ENCODE data around the gene CRNN. TPM values are rescaled to one million over a fixed set of nuclear protein-coding genes. Genes with fewer than 3 reads are reported as not detected.

The CRNN gene
- polyA plus RNA-seq, 2 of the 4 experiments (the other 2 are of a cell fraction): not detected

DNA sequence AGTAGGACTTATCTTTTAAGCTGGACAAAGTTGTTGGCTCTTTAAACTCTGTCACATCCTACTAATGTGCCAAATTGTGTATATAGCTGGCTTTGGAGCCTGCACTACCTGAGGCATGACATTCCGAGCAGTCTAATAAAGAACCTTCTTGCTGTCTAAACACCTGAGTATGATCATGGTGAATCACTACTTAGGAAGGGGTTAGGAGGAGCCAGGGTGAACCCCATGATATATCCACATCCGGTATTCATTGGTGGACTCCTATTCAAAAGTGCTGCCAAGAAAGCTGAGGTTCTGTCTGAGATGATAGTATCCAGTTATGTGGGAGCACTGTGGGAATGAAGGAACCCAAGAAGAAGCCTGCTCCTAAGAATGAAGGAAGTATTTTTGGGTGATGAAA, 27.1 kb downstream of the CRNN start:
- Histone ChIP-seq H3K4me1 (no peaks in the 10 kb centered on the region), H3K4me2 (no peak overlapping the region), H3K27ac (no peak overlapping the region), H3K9me3 (no peaks in the 10 kb centered on the region), H3K4me3 (no peak overlapping the region)
- TF ChIP-seq CBX8 (IDR thresholded peaks at IDR 0.05) (no peak), REST (IDR thresholded peaks at IDR 0.05) (no peak), EP300 (IDR thresholded peaks at IDR 0.05) (no peak), JUNB (IDR thresholded peaks at IDR 0.05) (no peak), TP53 (CRISPR knock-in tag; IDR thresholded peaks at IDR 0.05) (no peak), FOSL2 (IDR thresholded peaks at IDR 0.05) (no peak), FOSL2 (CRISPR knock-in tag; IDR thresholded peaks at IDR 0.05) (no peak), SMC3 (IDR thresholded peaks at IDR 0.05) (no peak)
- TF ChIP-seq, protein P1, sequence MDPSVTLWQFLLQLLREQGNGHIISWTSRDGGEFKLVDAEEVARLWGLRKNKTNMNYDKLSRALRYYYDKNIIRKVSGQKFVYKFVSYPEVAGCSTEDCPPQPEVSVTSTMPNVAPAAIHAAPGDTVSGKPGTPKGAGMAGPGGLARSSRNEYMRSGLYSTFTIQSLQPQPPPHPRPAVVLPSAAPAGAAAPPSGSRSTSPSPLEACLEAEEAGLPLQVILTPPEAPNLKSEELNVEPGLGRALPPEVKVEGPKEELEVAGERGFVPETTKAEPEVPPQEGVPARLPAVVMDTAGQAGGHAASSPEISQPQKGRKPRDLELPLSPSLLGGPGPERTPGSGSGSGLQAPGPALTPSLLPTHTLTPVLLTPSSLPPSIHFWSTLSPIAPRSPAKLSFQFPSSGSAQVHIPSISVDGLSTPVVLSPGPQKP (IDR thresholded peaks at IDR 0.05; ENCODE audit: low read depth, low read length): no peak
- no peak for DNase-seq (ENCODE audit: low read depth in 1 of 2, low spot score in 1 of 2)
- WGBS (ENCODE audit: missing lambda C conversion rate): 8% methylated on average over 2 of the region's 2 CpGs
- no peak for ATAC-seq
- ChIA-PET CTCF (interaction anchor here (1.0 to 1.8 kb wide), 2 partner anchors 72 to 198 kb away, joined by 3 to 4 read pairs; no protein-coding TSS in a partner anchor), POLR2A (no interaction called here)
- FAIRE-seq: no peak

DNA sequence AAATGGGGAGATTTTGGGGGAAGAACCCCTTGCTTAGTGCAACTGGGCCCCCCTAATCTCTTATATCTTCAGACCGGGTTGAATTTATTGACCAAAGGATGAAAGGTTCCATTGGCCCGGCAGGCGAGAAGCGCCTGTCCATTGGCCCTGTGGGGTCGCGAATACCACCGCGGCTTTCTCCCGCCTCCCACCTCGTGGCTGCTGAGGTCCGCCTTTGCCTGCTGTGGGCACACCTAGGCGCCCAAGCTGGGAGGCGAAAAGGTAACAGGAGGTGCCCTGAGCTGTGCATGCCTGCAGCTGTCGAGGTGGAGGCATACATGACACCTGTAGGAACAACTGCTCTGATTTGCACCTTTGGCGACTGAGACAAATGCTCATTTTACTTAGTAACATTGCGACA, 33.1 kb downstream of the CRNN start:
- WGBS (ENCODE audit: missing lambda C conversion rate): 55% methylated on average over 16 of the region's 16 CpGs
- Histone ChIP-seq H3K4me1 (no peaks in the 10 kb centered on the region), H3K9me3 (no peaks in the 10 kb centered on the region), H3K27ac (no peak overlapping the region), H3K4me2 (no peak overlapping the region), H3K4me3 (no peak overlapping the region)
- POLR2A ChIA-PET: no interaction called here
- ATAC-seq: no peak
- CTCF ChIA-PET: no interaction called here
- DNase-seq (ENCODE audit: low read depth in 1 of 2, low spot score in 1 of 2): no peak
- no peak for TF ChIP-seq JUNB (IDR thresholded peaks at IDR 0.05)
- TF ChIP-seq ZSCAN20 (CRISPR knock-in tag; IDR thresholded peaks at IDR 0.05): no peak
- TF ChIP-seq KDM5A (IDR thresholded peaks at IDR 0.05): no peak
- TF ChIP-seq HDAC2 (IDR thresholded peaks at IDR 0.05): no peak
- TF ChIP-seq, protein P1 (IDR thresholded peaks at IDR 0.05; ENCODE audit: low read depth, low read length): no peak
- no peak for TF ChIP-seq MAFK (IDR thresholded peaks at IDR 0.05; ENCODE audit: partially characterized antibody)
- no peak for TF ChIP-seq TP53 (CRISPR knock-in tag; IDR thresholded peaks at IDR 0.05)
- no peak for FAIRE-seq

DNA sequence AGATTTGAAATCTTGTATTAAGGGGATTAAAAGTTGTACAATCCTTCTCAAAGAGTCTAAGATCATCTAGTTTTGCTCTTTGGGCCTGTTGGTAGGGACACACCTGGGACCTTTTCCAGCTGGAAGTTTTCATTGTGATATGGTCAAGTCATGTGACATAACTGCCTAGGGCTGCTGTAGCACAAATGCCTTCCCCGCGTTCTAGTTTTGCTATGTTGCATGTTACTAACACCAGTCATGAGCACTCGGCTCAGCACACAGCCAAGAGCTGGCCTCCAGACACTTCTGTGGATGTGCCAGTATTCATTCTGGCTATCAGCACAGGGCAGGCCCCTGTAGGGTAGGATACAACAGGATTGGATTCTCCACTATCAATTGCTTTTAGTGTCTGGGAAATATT, 39.6 kb downstream of the CRNN start:
- ATAC-seq (no peak), FAIRE-seq (no peak), DNase-seq (ENCODE audit: low read depth in 1 of 2, low spot score in 1 of 2) (no peak)
- Histone ChIP-seq H3K9me3 (peaks cover 3% of the 10 kb centered on the region; the same call in 1 of the 3 replicates), H3K27ac (no peak overlapping the region), H3K4me2 (no peak overlapping the region), H3K4me3 (no peak overlapping the region), H3K4me1 (no peaks in the 10 kb centered on the region)
- WGBS (ENCODE audit: missing lambda C conversion rate): 36% methylated on average over 2 of the region's 3 CpGs
- POLR2A ChIA-PET: no interaction called here
- CTCF ChIA-PET: interaction anchor here (0.9 kb wide), 1 partner anchor 25 kb away, joined by 3 read pairs; no protein-coding TSS in a partner anchor
- TF ChIP-seq KDM1A (IDR thresholded peaks at IDR 0.05; ENCODE audit: low read depth) (no peak), FOSB (CRISPR knock-in tag; IDR thresholded peaks at IDR 0.05) (no peak), HOXB13 (CRISPR knock-in tag; IDR thresholded peaks at IDR 0.05; ENCODE audit: low read depth) (no peak), JUN (IDR thresholded peaks at IDR 0.05) (no peak), RNF2 (IDR thresholded peaks at IDR 0.05; ENCODE audit: borderline replicate concordance, low read depth) (no peak), CBX8 (IDR thresholded peaks at IDR 0.05) (no peak), POLR2A (IDR thresholded peaks at IDR 0.05; ENCODE audit: low read length) (no peak), FOSL2 (IDR thresholded peaks at IDR 0.05) (no peak), FOSL2 (CRISPR knock-in tag; IDR thresholded peaks at IDR 0.05) (no peak), TFCP2L1 (CRISPR knock-in tag; IDR thresholded peaks at IDR 0.05) (no peak), BHLHE40 (IDR thresholded peaks at IDR 0.05; ENCODE audit: low read depth, low read length) (no peak), HOXB5 (CRISPR knock-in tag; IDR thresholded peaks at IDR 0.05) (no peak), EHF (CRISPR knock-in tag; IDR thresholded peaks at IDR 0.05) (no peak), POLR2AphosphoS2 (conservative IDR thresholded peaks at IDR 0.05; ENCODE audit: low read length) (no peak), NPAS2 (CRISPR knock-in tag; IDR thresholded peaks at IDR 0.05; ENCODE audit: borderline replicate concordance) (no peak), RARB (CRISPR knock-in tag; IDR thresholded peaks at IDR 0.05) (no peak)
- TF ChIP-seq, protein P2, sequence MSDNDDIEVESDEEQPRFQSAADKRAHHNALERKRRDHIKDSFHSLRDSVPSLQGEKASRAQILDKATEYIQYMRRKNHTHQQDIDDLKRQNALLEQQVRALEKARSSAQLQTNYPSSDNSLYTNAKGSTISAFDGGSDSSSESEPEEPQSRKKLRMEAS (IDR thresholded peaks at IDR 0.05): no peak
- TF ChIP-seq, protein P3, sequence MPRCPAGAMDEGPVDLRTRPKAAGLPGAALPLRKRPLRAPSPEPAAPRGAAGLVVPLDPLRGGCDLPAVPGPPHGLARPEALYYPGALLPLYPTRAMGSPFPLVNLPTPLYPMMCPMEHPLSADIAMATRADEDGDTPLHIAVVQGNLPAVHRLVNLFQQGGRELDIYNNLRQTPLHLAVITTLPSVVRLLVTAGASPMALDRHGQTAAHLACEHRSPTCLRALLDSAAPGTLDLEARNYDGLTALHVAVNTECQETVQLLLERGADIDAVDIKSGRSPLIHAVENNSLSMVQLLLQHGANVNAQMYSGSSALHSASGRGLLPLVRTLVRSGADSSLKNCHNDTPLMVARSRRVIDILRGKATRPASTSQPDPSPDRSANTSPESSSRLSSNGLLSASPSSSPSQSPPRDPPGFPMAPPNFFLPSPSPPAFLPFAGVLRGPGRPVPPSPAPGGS (IDR thresholded peaks at IDR 0.05): no peak
- TF ChIP-seq, protein P1 (IDR thresholded peaks at IDR 0.05; ENCODE audit: low read depth, low read length): no peak

Measured in A549 (cell line).